A673 (cell line): ENCODE measurements around the gene SPAG6. TPM values are rescaled to one million over a fixed set of nuclear protein-coding genes. Genes with fewer than 3 reads are reported as not detected.

Source experiments
- BruUV-seq: library from RNA; stranded (reverse); fragments of 400-500 nt; replicated peaks from 2 replicates; lab custom pipeline; 2021; lab: Mats Ljungman, UMichigan
- CTCF ChIA-PET: fragments of 300-600 bp; sonication (Branson Sonifier 250); formaldehyde crosslinking; loops from one replicate; lab custom pipeline; 2022; ENCODE audit warnings: antibody characterized with exemption; lab: Charles Lee
- POLR2A ChIA-PET: fragments of 300-600 bp; sonication (Branson Sonifier 250); formaldehyde crosslinking; loops from one replicate; lab custom pipeline; 2022; ENCODE audit warnings: antibody characterized with exemption; ENCODE audit not compliant: low non-redundant PET; lab: Charles Lee
- DNase-seq: peaks from one replicate; pipeline ENCODE4 v3.0.0-alpha.2; 2015; ENCODE audit warnings: low spot score
- H3K27ac ChIP-seq: fragments of 200-600 bp; sonication (generic); 2 replicates; pipeline ENCODE4 v1.5.1; 2016; ENCODE audit warnings: mixed run types, low read depth, mild to moderate bottlenecking, mixed read lengths, antibody characterized with exemption, low read length; ENCODE audit not compliant: poor library complexity, severe bottlenecking
- H3K27me3 ChIP-seq: fragments of 200-600 bp; sonication (generic); replicated peaks from 2 replicates; pipeline ENCODE4 v1.6.1; 2017; ENCODE audit warnings: mixed run types, low read depth, mild to moderate bottlenecking, mixed read lengths, antibody characterized with exemption, low read length; ENCODE audit not compliant: insufficient read depth, poor library complexity
- H3K36me3 ChIP-seq: fragments of 200-600 bp; sonication (generic); 2 replicates; pipeline ENCODE4 v1.6.1; 2016; ENCODE audit warnings: mixed run types, mild to moderate bottlenecking, mixed read lengths, antibody characterized with exemption, low read length; ENCODE audit not compliant: insufficient read depth, poor library complexity, severe bottlenecking
- H3K4me1 ChIP-seq: fragments of 200-600 bp; sonication (generic); 2 replicates; pipeline ENCODE4 v1.6.1; 2017; ENCODE audit warnings: mixed run types, mild to moderate bottlenecking, mixed read lengths, antibody characterized with exemption, low read length; ENCODE audit not compliant: insufficient read depth, poor library complexity, severe bottlenecking
- H3K4me3 ChIP-seq: fragments of 200-600 bp; sonication (generic); 2 replicates; pipeline ENCODE4 v1.5.1; 2016; ENCODE audit warnings: low read depth, mixed run types, mild to moderate bottlenecking, mixed read lengths, low read length; ENCODE audit not compliant: poor library complexity, severe bottlenecking
- H3K9me3 ChIP-seq: fragments of 200-600 bp; sonication (generic); 2 replicates; pipeline ENCODE4 v1.6.1; 2016; ENCODE audit warnings: mixed run types, low read depth, mild to moderate bottlenecking, mixed read lengths, antibody characterized with exemption, low read length; ENCODE audit not compliant: poor library complexity, severe bottlenecking
- CTCF ChIP-seq: fragments of 300-800, 200-600 bp; sonication (generic); conservative IDR thresholded peaks from 2 replicates; pipeline ENCODE4 v1.5.1; 2017; ENCODE audit warnings: low read depth, mild to moderate bottlenecking, antibody characterized with exemption, low read length, moderate library complexity, mixed read lengths
- EZH2 ChIP-seq: fragments of 200-600 bp; sonication (generic); IDR thresholded peaks from 2 replicates; pipeline ENCODE4 v1.6.1; 2017; ENCODE audit warnings: borderline replicate concordance, low read depth, mild to moderate bottlenecking, mixed read lengths, antibody characterized with exemption, low read length; ENCODE audit not compliant: poor library complexity, severe bottlenecking
- intact Hi-C: fragments of 100-400 bp; cut with micrococcal nuclease; formaldehyde crosslinking; loops from one replicate; pipeline ENCODE4 v1.10.0; 2022; ENCODE audit not compliant: unreplicated experiment
- total RNA-seq: library from RNA; stranded (reverse); gene quantifications from 2 replicates; pipeline ENCODE4 v1.2.3, GENCODE V29; 2021

Gene SPAG6
- total RNA-seq, 1 experiment from 2014 or later, result 0.39 TPM

- POLR2A ChIA-PET, result no interaction called here
- H3K9me3 ChIP-seq, result no peaks in the 10 kb centered on the region
- no TSS peak for BruUV-seq
- no peak overlapping the region for H3K27ac ChIP-seq
- intact Hi-C loops, result no loop called here
- H3K4me1 ChIP-seq, result no peaks in the 10 kb centered on the region
- H3K36me3 ChIP-seq, result no peaks in the 10 kb centered on the region
- CTCF ChIA-PET, result no interaction called here
- H3K27me3 ChIP-seq, result no peaks in the 10 kb centered on the region
- no peak overlapping the region for H3K4me3 ChIP-seq
- no peak for DNase-seq
- TF ChIP-seq EZH2, result no peak
- no peak for TF ChIP-seq CTCF
Measured at GRCh38 chr10:22466763-22467334, 121.6 kb downstream of the SPAG6 start.

Other genes starting within 250 kb of the SPAG6 start
- not detected in 2 replicates for gene EBLN1, start 127.5 kb upstream of the SPAG6 start, total RNA-seq
- gene COMMD3, start 29.1 kb upstream of the SPAG6 start, total RNA-seq, result 66.0 and 72.6 TPM in 2 replicates
- gene BMI1, start 24.4 kb upstream of the SPAG6 start, total RNA-seq, result 65.3 and 85.2 TPM in 2 replicates